Measurements from ENCODE around the gene ADARB1.

DNA sequence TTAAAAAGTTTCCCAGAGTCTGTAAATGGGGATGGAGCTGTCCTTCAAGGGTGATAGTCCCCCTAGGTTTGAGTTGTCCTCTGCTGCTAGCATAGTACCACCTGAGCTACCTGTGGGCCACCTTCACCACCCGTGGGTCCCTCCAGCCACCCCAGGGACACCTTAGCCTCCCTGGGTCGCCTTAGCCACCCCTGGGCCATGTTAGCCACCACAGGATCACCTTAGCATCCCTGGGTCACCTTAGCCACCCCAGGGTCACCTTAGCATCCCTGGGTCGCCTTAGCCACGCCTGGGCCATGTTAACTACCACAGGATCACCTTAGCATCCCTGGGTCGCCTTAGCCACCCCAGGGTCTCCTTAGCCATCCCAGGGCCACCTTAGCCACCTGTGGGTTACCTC lies 67.1 kb downstream of the ADARB1 start:
- TF ChIP-seq, protein P1, sequence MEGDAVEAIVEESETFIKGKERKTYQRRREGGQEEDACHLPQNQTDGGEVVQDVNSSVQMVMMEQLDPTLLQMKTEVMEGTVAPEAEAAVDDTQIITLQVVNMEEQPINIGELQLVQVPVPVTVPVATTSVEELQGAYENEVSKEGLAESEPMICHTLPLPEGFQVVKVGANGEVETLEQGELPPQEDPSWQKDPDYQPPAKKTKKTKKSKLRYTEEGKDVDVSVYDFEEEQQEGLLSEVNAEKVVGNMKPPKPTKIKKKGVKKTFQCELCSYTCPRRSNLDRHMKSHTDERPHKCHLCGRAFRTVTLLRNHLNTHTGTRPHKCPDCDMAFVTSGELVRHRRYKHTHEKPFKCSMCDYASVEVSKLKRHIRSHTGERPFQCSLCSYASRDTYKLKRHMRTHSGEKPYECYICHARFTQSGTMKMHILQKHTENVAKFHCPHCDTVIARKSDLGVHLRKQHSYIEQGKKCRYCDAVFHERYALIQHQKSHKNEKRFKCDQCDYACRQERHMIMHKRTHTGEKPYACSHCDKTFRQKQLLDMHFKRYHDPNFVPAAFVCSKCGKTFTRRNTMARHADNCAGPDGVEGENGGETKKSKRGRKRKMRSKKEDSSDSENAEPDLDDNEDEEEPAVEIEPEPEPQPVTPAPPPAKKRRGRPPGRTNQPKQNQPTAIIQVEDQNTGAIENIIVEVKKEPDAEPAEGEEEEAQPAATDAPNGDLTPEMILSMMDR (IDR thresholded peaks at IDR 0.05), result no peak
- TF ChIP-seq EP300 (IDR thresholded peaks at IDR 0.05), result no peak
- no peak for TF ChIP-seq POLR2A (IDR thresholded peaks at IDR 0.05)

Data from tibial nerve (tissue), 4 donors.